Endothelial cell of umbilical vein (primary cell): ENCODE data around the gene HABP2. TPM values are rescaled to one million over a fixed set of nuclear protein-coding genes. Genes with fewer than 3 reads are reported as not detected.

Experiments
- BruUV-seq: library from RNA; stranded (reverse); fragments of 400-500 nt; replicated peaks from 2 replicates; lab custom pipeline; 2021; lab: Mats Ljungman, UMichigan
- CTCF ChIA-PET: fragments of 300-600, 350-600 bp; sonication (Branson Sonifier 250); formaldehyde crosslinking; loops from one replicate; lab custom pipeline; 2021; ENCODE audit warnings: antibody characterized with exemption, inconsistent platforms; lab: Charles Lee
- POLR2A ChIA-PET: fragments of 300-600, 350-600 bp; sonication (Branson Sonifier 250); formaldehyde crosslinking; loops from one replicate; lab custom pipeline; 2021; ENCODE audit warnings: antibody characterized with exemption, inconsistent platforms; lab: Charles Lee
- DNase-seq: peaks from one replicate; pipeline ENCODE4 v3.0.0-alpha.2; 2011; ENCODE audit warnings: low read depth, low spot score
- FAIRE-seq: peaks from 2 replicates; lab custom pipeline; 2011; peaks lifted over from hg19 to GRCh38; lab: Jason Lieb, UNC
- H2AFZ ChIP-seq: 2 replicates; pipeline ENCODE4 v1.6.0; 2012; ENCODE audit warnings: low read depth, low read length, control low read depth, inconsistent platforms
- H3K27ac ChIP-seq: 2 replicates; pipeline ENCODE4 v1.5.1; 2011; ENCODE audit warnings: low read depth, mild to moderate bottlenecking, control low read depth, low read length, moderate library complexity; ENCODE audit not compliant: insufficient read depth
- H3K27me3 ChIP-seq, 2 experiments: 2 replicates each; pipeline versions ENCODE4 v1.6.0 to v1.6.1; 2011; ENCODE audit warnings: low read length in 2 of 2, mixed read lengths in 1 of 2; ENCODE audit not compliant: control insufficient read depth in 2 of 2, insufficient read depth in 2 of 2
- H3K36me3 ChIP-seq, 2 experiments: 2 replicates in 1 of 2; 3 replicates in 1 of 2; pipeline ENCODE4 v1.5.1; 2011; ENCODE audit warnings: low read length in 2 of 2, mild to moderate bottlenecking in 1 of 2, moderate library complexity in 1 of 2; ENCODE audit not compliant: control insufficient read depth in 2 of 2, insufficient read depth in 2 of 2; ENCODE audit errors: extremely low read depth in 1 of 2
- H3K4me1 ChIP-seq: 3 replicates; pipeline ENCODE4 v1.5.1; 2011; ENCODE audit warnings: mild to moderate bottlenecking, low read length; ENCODE audit not compliant: control insufficient read depth, insufficient read depth; ENCODE audit errors: extremely low read depth
- H3K4me2 ChIP-seq: 2 replicates; pipeline ENCODE4 v1.6.1; 2011; ENCODE audit warnings: low read length, control low read depth, mixed read lengths; ENCODE audit not compliant: insufficient read depth
- H3K4me3 ChIP-seq, 3 experiments: fragments of 200-600 bp in 1 of 3; sonication (generic), shearing (Covaris generic) in 1 of 3; replicated peaks in 1 of 3; 2 replicates each; pipeline ENCODE4 v1.5.1; 2011 to 2016; ENCODE audit warnings: control low read depth in 3 of 3, low read length in 3 of 3, mild to moderate bottlenecking in 2 of 3, inconsistent platforms in 1 of 3, low read depth in 1 of 3, moderate library complexity in 1 of 3; ENCODE audit not compliant: insufficient read depth in 1 of 3
- H3K79me2 ChIP-seq: 2 replicates; pipeline ENCODE4 v1.6.0; 2012; ENCODE audit warnings: low read length, inconsistent platforms; ENCODE audit not compliant: control insufficient read depth, insufficient read depth
- H3K9ac ChIP-seq: replicated peaks from 2 replicates; pipeline ENCODE3; 2011; ENCODE audit warnings: low read length, control low read depth; ENCODE audit not compliant: insufficient read depth; ENCODE audit errors: extremely low read depth
- H3K9me1 ChIP-seq: replicated peaks from 3 replicates; pipeline ENCODE4 v1.6.0; 2011; ENCODE audit warnings: mild to moderate bottlenecking, low read length; ENCODE audit not compliant: control insufficient read depth, insufficient read depth; ENCODE audit errors: extremely low read depth
- H3K9me3 ChIP-seq: replicated peaks from 2 replicates; pipeline ENCODE4 v1.5.1; 2012; ENCODE audit warnings: low read length, inconsistent platforms; ENCODE audit not compliant: control insufficient read depth, insufficient read depth
- H4K20me1 ChIP-seq: replicated peaks from 2 replicates; pipeline ENCODE3; 2011; ENCODE audit warnings: mild to moderate bottlenecking, low read length; ENCODE audit not compliant: control insufficient read depth, insufficient read depth; ENCODE audit errors: extremely low read depth
- CTCF ChIP-seq, 2 donors: IDR thresholded peaks; 1 replicate in 1 of 2; 2 replicates in 1 of 2; pipeline ENCODE4 v1.5.1; 2011; ENCODE audit warnings: low read length in 2 of 2, mild to moderate bottlenecking in 2 of 2, moderate library complexity in 2 of 2, control low read depth in 1 of 2, inconsistent platforms in 1 of 2, low read depth in 1 of 2; ENCODE audit not compliant: insufficient read depth in 1 of 2; ENCODE audit errors: extremely low read depth in 1 of 2
- GATA2 ChIP-seq: IDR thresholded peaks from 2 replicates; pipeline ENCODE4 v1.7.0; 2011; ENCODE audit warnings: low read depth, mild to moderate bottlenecking, moderate library complexity, mixed read lengths, low read length; ENCODE audit not compliant: insufficient read length, insufficient read depth
- JUN ChIP-seq: IDR thresholded peaks from 2 replicates; pipeline ENCODE4 v1.6.1; 2011; ENCODE audit warnings: borderline replicate concordance, low read depth; ENCODE audit not compliant: insufficient read length, insufficient read depth
- MYC ChIP-seq: IDR thresholded peaks from one replicate; pipeline ENCODE4 v1.6.1; 2011; ENCODE audit warnings: mild to moderate bottlenecking, low read depth, low read length
- POLR2A ChIP-seq: IDR thresholded peaks from 2 replicates; pipeline ENCODE4 v1.6.1; 2012; ENCODE audit warnings: low read depth, mild to moderate bottlenecking, control low read depth, low read length
- dilution Hi-C: fragments of 300-500 bp; cut with MboI; formaldehyde crosslinking; loops from one replicate; pipeline ENCODE4 v1.15.0; 2019; ENCODE audit warnings: low sequenced_read_pairs; ENCODE audit not compliant: extremely low pct_ligation_motif_present
- intact Hi-C: fragments of 100-400 bp; cut with micrococcal nuclease; formaldehyde crosslinking; loops from one replicate; pipeline ENCODE4 v1.10.0; 2022
- polyA plus RNA-seq, 4 experiments: library from polyadenylated mRNA; depleted of rRNA in 3 of 4; stranded (reverse) in 3 of 4; unstranded in 1 of 4; fragments of >200 nt; gene quantifications; 2 replicates each; pipeline versions ENCODE4 v1.2.1 to v1.2.3, GENCODE V29; 2011 to 2012; ENCODE audit warnings: missing spikeins in 1 of 4
- total RNA-seq: library from RNA; stranded (reverse); gene quantifications from 2 replicates; pipeline ENCODE4 v1.2.3, GENCODE V29; 2021

HABP2 gene
- total and polyA plus RNA-seq, 2 donors (not counting 3 experiments of a cell fraction or from before 2014, with no cell fraction given): 0.04 TPM; not detected in 1

- no TSS peak for BruUV-seq
- FAIRE-seq: no peak
Measured at GRCh38 chr10:113547426-113547825, 5.4 kb upstream of the HABP2 start.

More at GRCh38 chr10:113547426-113547825, 5.4 kb upstream of the HABP2 start:
- no peak overlapping the region for H2AFZ ChIP-seq
- H3K4me2 ChIP-seq: no peak overlapping the region
- TF ChIP-seq MYC (no peak), POLR2A (no peak), JUN (no peak), CTCF (IDR thresholded peaks at IDR 0.05; ENCODE audit: extremely low read depth in 1 of 2, insufficient read depth in 1 of 2, low read depth in 1 of 2, low read length in 2 of 2) (no peak), GATA2 (no peak)
- ChIA-PET POLR2A (no interaction called here), CTCF (interaction anchor here (1.1 to 4.9 kb wide), 4 partner anchors 16 to 29 kb away, joined by 3 to 20 read pairs (median 5); no protein-coding TSS in a partner anchor)
- no peak overlapping the region for H3K4me3 ChIP-seq
- dilution Hi-C loops: no loop called here
- H3K36me3 ChIP-seq: no peaks in the 10 kb centered on the region
- H3K9me1 ChIP-seq: no peaks in the 10 kb centered on the region
- H3K27ac ChIP-seq: no peak overlapping the region
- intact Hi-C loops: no loop called here
- no peaks in the 10 kb centered on the region for H3K9me3 ChIP-seq
- H3K79me2 ChIP-seq: no peaks in the 10 kb centered on the region
- H3K27me3 ChIP-seq: no peaks in the 10 kb centered on the region
- H3K4me1 ChIP-seq: peaks cover 16% of the 10 kb centered on the region
- no peak for DNase-seq
- H3K9ac ChIP-seq: no peak overlapping the region
- H4K20me1 ChIP-seq: no peaks in the 10 kb centered on the region
